Transverse colon (tissue), 4 donors: ENCODE results near the gene CFAP58. TPM values are rescaled to one million over a fixed set of nuclear protein-coding genes. Genes with fewer than 3 reads are reported as not detected.
"Not testable (repeated sequence)": the region's sequence is repeated elsewhere in the genome, so short reads cannot be mapped to it uniquely, and the experiment has no call there.

Source experiments
- DNase-seq: peaks from one replicate; pipeline ENCODE4 v3.0.0-alpha.2; 2019
- H3K27ac ChIP-seq, 4 donors: fragments of 200-600 bp; sonication (generic); 2 replicates each; pipeline ENCODE4 v1.5.1; 2016 to 2018; ENCODE audit warnings: inconsistent platforms in 4 of 4
- H3K27me3 ChIP-seq: fragments of 200-600 bp; sonication (generic); 2 replicates; pipeline ENCODE4 v1.5.1; 2017; ENCODE audit warnings: inconsistent platforms
- H3K36me3 ChIP-seq, 4 donors: fragments of 200-600 bp; sonication (generic); 2 replicates each; pipeline ENCODE4 v1.5.1; 2017 to 2019; ENCODE audit warnings: inconsistent platforms in 4 of 4
- H3K4me1 ChIP-seq, 4 donors: fragments of 200-600 bp; sonication (generic); 2 replicates each; pipeline ENCODE4 v1.5.1; 2017 to 2020; ENCODE audit warnings: inconsistent platforms in 4 of 4
- H3K4me3 ChIP-seq, 4 donors: fragments of 200-600 bp; sonication (generic); 1 replicate in 1 of 4; 2 replicates in 3 of 4; pipeline versions ENCODE4 v1.5.1 to v1.6.1; 2017 to 2019; ENCODE audit warnings: inconsistent platforms in 4 of 4
- H3K9me3 ChIP-seq, 2 donors: fragments of 200-600 bp; sonication (generic); 2 replicates each; pipeline ENCODE4 v1.5.1; 2017 to 2019; ENCODE audit warnings: inconsistent platforms in 2 of 2
- CTCF ChIP-seq, 5 experiments: fragments of 200-600 bp in 3 of 5; fragments of 450-650 bp in 2 of 5; sonication (generic) in 3 of 5; IDR thresholded peaks; 1 replicate in 2 of 5; 2 replicates in 3 of 5; pipeline ENCODE4 v1.5.1; 2016 to 2017; ENCODE audit warnings: antibody characterized with exemption in 5 of 5, inconsistent platforms in 3 of 5, mild to moderate bottlenecking in 2 of 5, moderate library complexity in 1 of 5
- EP300 ChIP-seq: sonication (generic); formaldehyde crosslinking; IDR thresholded peaks from one replicate; pipeline ENCODE4 v1.6.1; 2017; ENCODE audit warnings: antibody characterized with exemption, low read depth
- POLR2A ChIP-seq: fragments of 450-650 bp; IDR thresholded peaks from one replicate; pipeline ENCODE4 v1.6.1; 2016; ENCODE audit warnings: antibody characterized with exemption, mild to moderate bottlenecking, moderate library complexity
- POLR2AphosphoS5 ChIP-seq, 3 donors: sonication (generic); formaldehyde crosslinking; IDR thresholded peaks; one replicate each; pipeline ENCODE4 v1.6.1; 2016; ENCODE audit warnings: antibody characterized with exemption in 3 of 3
- WGBS, 2 donors: methylation state at CpG; one replicate each; pipeline ENCODE4 v1.1.5; 2018; ENCODE audit warnings: low coverage in 1 of 2; 5-methylcytosine and 5-hydroxymethylcytosine counted together
- in situ Hi-C, 4 donors: fragments of 200-750 bp; cut with MboI; loops; one replicate each; pipeline versions ENCODE4 v1.15.0 to v1.15.1; 2017; ENCODE audit warnings: low sequenced_read_pairs in 3 of 4, low pct_ligation_motif_present in 1 of 4, low pct_unique_long_range_greater_than_20kb in 1 of 4
- intact Hi-C: fragments of 100-400 bp; cut with DNase I; formaldehyde crosslinking; loops from one replicate; pipeline ENCODE4 v1.15.1; 2023; ENCODE audit warnings: low total_unique reads
- total RNA-seq, 4 donors: library from RNA; depleted of rRNA; stranded (reverse); fragments of >200 nt; gene quantifications; one replicate each; pipeline ENCODE4 v1.1.0, GENCODE V29; 2016

Gene CFAP58
- total RNA-seq, 4 donors from 2014 or later, result 0.16 to 0.27 TPM; not detected in 2

- no peak overlapping the region for H3K27ac ChIP-seq
- no peak overlapping the region for H3K4me3 ChIP-seq
- DNase-seq, result no peak
- no peaks in the 10 kb centered on the region for H3K4me1 ChIP-seq
- WGBS, 2 donors, result 68 to 71% methylated on average over 2 to 5 of the region's 5 CpGs
- in situ Hi-C loops (no loop called here), intact Hi-C loops (no loop called here)
- no peaks in the 10 kb centered on the region for H3K9me3 ChIP-seq
- no peaks in the 10 kb centered on the region for H3K36me3 ChIP-seq
- no peaks in the 10 kb centered on the region for H3K27me3 ChIP-seq
- no peak for TF ChIP-seq POLR2A
- TF ChIP-seq POLR2AphosphoS5 (IDR thresholded peaks at IDR 0.05), result no peak
- TF ChIP-seq EP300, result no peak
- TF ChIP-seq CTCF (IDR thresholded peaks at IDR 0.05), result no peak
Observed at GRCh38 chr10:104450954-104451353, 97.3 kb downstream of the CFAP58 start.

GRCh38 chr10:104452977-104453376 lies 99.3 kb downstream of the CFAP58 start:
- 75 to 76% methylated on average over 3 of the region's 3 CpGs for WGBS, 2 donors
- TF ChIP-seq POLR2AphosphoS5 (IDR thresholded peaks at IDR 0.05), result no peak
- TF ChIP-seq CTCF (IDR thresholded peaks at IDR 0.05), result no peak
- TF ChIP-seq POLR2A, result no peak
- no peak for TF ChIP-seq EP300
- Histone ChIP-seq H3K27me3 (no peaks in the 10 kb centered on the region), H3K4me1 (no peaks in the 10 kb centered on the region), H3K9me3 (no peaks in the 10 kb centered on the region), H3K4me3 (no peak overlapping the region), H3K27ac (no peak overlapping the region), H3K36me3 (no peaks in the 10 kb centered on the region)
- intact Hi-C loops (no loop called here), in situ Hi-C loops (no loop called here)
- DNase-seq, result no peak

- 20 to 55% methylated on average over 5 to 8 of the region's 8 CpGs for WGBS, 2 donors
- in situ Hi-C loops, result no loop called here
Observed at GRCh38 chr10:104456802-104457542, 103.3 kb downstream of the CFAP58 start.

GRCh38 chr10:104457543-104457828 lies 103.9 kb downstream of the CFAP58 start:
- Histone ChIP-seq H3K27me3 (no peaks in the 10 kb centered on the region), H3K27ac (no peak overlapping the region), H3K4me1 (no peaks in the 10 kb centered on the region), H3K4me3 (no peak overlapping the region), H3K36me3 (no peaks in the 10 kb centered on the region), H3K9me3 (no peaks in the 10 kb centered on the region)
- intact Hi-C loops, result no loop called here
- WGBS, 2 donors, result 55% methylated on average over 3 of the region's 3 CpGs; no CpG with 5 or more reads in 1 of the 2 donors
- no peak for DNase-seq
- TF ChIP-seq POLR2A, result no peak
- no peak for TF ChIP-seq CTCF (IDR thresholded peaks at IDR 0.05)
- no peak for TF ChIP-seq EP300
- no peak for TF ChIP-seq POLR2AphosphoS5 (IDR thresholded peaks at IDR 0.05)
- in situ Hi-C loops, result no loop called here

More at GRCh38 chr10:104456802-104457542, 103.3 kb downstream of the CFAP58 start:
- no peak for TF ChIP-seq POLR2A
- TF ChIP-seq EP300, result no peak
- no peak overlapping the region for H3K27ac ChIP-seq
- H3K4me1 ChIP-seq, result no peaks in the 10 kb centered on the region
- no peaks in the 10 kb centered on the region for H3K36me3 ChIP-seq
- no peaks in the 10 kb centered on the region for H3K9me3 ChIP-seq
- H3K27me3 ChIP-seq, result no peaks in the 10 kb centered on the region
- DNase-seq, result no peak
- H3K4me3 ChIP-seq, result no peak overlapping the region
- intact Hi-C loops, result no loop called here

- in situ Hi-C loops, DNase-seq, H3K4me3 ChIP-seq, intact Hi-C loops, H3K36me3 ChIP-seq, H3K27me3 ChIP-seq, H3K27ac ChIP-seq, H3K9me3 ChIP-seq, H3K4me1 ChIP-seq: not testable (repeated sequence)
Observed at GRCh38 chr10:104465575-104465974, 111.9 kb downstream of the CFAP58 start.

GRCh38 chr10:104468818-104469217 lies 115.2 kb downstream of the CFAP58 start:
- H3K9me3 ChIP-seq, H3K4me1 ChIP-seq, H3K36me3 ChIP-seq, DNase-seq, H3K4me3 ChIP-seq, H3K27me3 ChIP-seq, H3K27ac ChIP-seq, in situ Hi-C loops, intact Hi-C loops: not testable (repeated sequence)
- 85 to 94% methylated on average over 2 of the region's 2 CpGs for WGBS, 2 donors
